NT2/D1 (cell line): ENCODE data around the gene MX1.

Source experiments
- YY1 ChIP-seq: IDR thresholded peaks from 2 replicates; pipeline ENCODE4 v1.6.1; 2011; ENCODE audit not compliant: insufficient read length, insufficient read depth
- ZNF274 ChIP-seq: IDR thresholded peaks from 2 replicates; pipeline ENCODE4 v1.6.1; 2011; ENCODE audit warnings: mild to moderate bottlenecking, low read depth, low read length

GRCh38 chr21:41410361-41410760 is 15.7 kb upstream of the MX1 start:
- no peak for TF ChIP-seq YY1
- TF ChIP-seq ZNF274, result no peak
